Endothelial cell of umbilical vein (primary cell): ENCODE measurements around the gene RORB. TPM values are rescaled to one million over a fixed set of nuclear protein-coding genes. Genes with fewer than 3 reads are reported as not detected.

Experiments used
- BruUV-seq: library from RNA; stranded (reverse); fragments of 400-500 nt; replicated peaks from 2 replicates; lab custom pipeline; 2021; lab: Mats Ljungman, UMichigan
- CTCF ChIA-PET: fragments of 300-600, 350-600 bp; sonication (Branson Sonifier 250); formaldehyde crosslinking; loops from one replicate; lab custom pipeline; 2021; ENCODE audit warnings: antibody characterized with exemption, inconsistent platforms; lab: Charles Lee
- POLR2A ChIA-PET: fragments of 300-600, 350-600 bp; sonication (Branson Sonifier 250); formaldehyde crosslinking; loops from one replicate; lab custom pipeline; 2021; ENCODE audit warnings: antibody characterized with exemption, inconsistent platforms; lab: Charles Lee
- DNase-seq: peaks from one replicate; pipeline ENCODE4 v3.0.0-alpha.2; 2011; ENCODE audit warnings: low read depth, low spot score
- FAIRE-seq: peaks from 2 replicates; lab custom pipeline; 2011; peaks lifted over from hg19 to GRCh38; lab: Jason Lieb, UNC
- H2AFZ ChIP-seq: 2 replicates; pipeline ENCODE4 v1.6.0; 2012; ENCODE audit warnings: low read depth, low read length, control low read depth, inconsistent platforms
- H3K27ac ChIP-seq: 2 replicates; pipeline ENCODE4 v1.5.1; 2011; ENCODE audit warnings: low read depth, mild to moderate bottlenecking, control low read depth, low read length, moderate library complexity; ENCODE audit not compliant: insufficient read depth
- H3K27me3 ChIP-seq, 2 experiments: 2 replicates each; pipeline versions ENCODE4 v1.6.0 to v1.6.1; 2011; ENCODE audit warnings: low read length in 2 of 2, mixed read lengths in 1 of 2; ENCODE audit not compliant: control insufficient read depth in 2 of 2, insufficient read depth in 2 of 2
- H3K36me3 ChIP-seq, 2 experiments: 2 replicates in 1 of 2; 3 replicates in 1 of 2; pipeline ENCODE4 v1.5.1; 2011; ENCODE audit warnings: low read length in 2 of 2, mild to moderate bottlenecking in 1 of 2, moderate library complexity in 1 of 2; ENCODE audit not compliant: control insufficient read depth in 2 of 2, insufficient read depth in 2 of 2; ENCODE audit errors: extremely low read depth in 1 of 2
- H3K4me1 ChIP-seq: 3 replicates; pipeline ENCODE4 v1.5.1; 2011; ENCODE audit warnings: mild to moderate bottlenecking, low read length; ENCODE audit not compliant: control insufficient read depth, insufficient read depth; ENCODE audit errors: extremely low read depth
- H3K4me2 ChIP-seq: 2 replicates; pipeline ENCODE4 v1.6.1; 2011; ENCODE audit warnings: low read length, control low read depth, mixed read lengths; ENCODE audit not compliant: insufficient read depth
- H3K4me3 ChIP-seq, 3 experiments: fragments of 200-600 bp in 1 of 3; sonication (generic), shearing (Covaris generic) in 1 of 3; replicated peaks in 1 of 3; 2 replicates each; pipeline ENCODE4 v1.5.1; 2011 to 2016; ENCODE audit warnings: control low read depth in 3 of 3, low read length in 3 of 3, mild to moderate bottlenecking in 2 of 3, inconsistent platforms in 1 of 3, low read depth in 1 of 3, moderate library complexity in 1 of 3; ENCODE audit not compliant: insufficient read depth in 1 of 3
- H3K79me2 ChIP-seq: 2 replicates; pipeline ENCODE4 v1.6.0; 2012; ENCODE audit warnings: low read length, inconsistent platforms; ENCODE audit not compliant: control insufficient read depth, insufficient read depth
- H3K9ac ChIP-seq: replicated peaks from 2 replicates; pipeline ENCODE3; 2011; ENCODE audit warnings: low read length, control low read depth; ENCODE audit not compliant: insufficient read depth; ENCODE audit errors: extremely low read depth
- H3K9me1 ChIP-seq: replicated peaks from 3 replicates; pipeline ENCODE4 v1.6.0; 2011; ENCODE audit warnings: mild to moderate bottlenecking, low read length; ENCODE audit not compliant: control insufficient read depth, insufficient read depth; ENCODE audit errors: extremely low read depth
- H3K9me3 ChIP-seq: replicated peaks from 2 replicates; pipeline ENCODE4 v1.5.1; 2012; ENCODE audit warnings: low read length, inconsistent platforms; ENCODE audit not compliant: control insufficient read depth, insufficient read depth
- H4K20me1 ChIP-seq: replicated peaks from 2 replicates; pipeline ENCODE3; 2011; ENCODE audit warnings: mild to moderate bottlenecking, low read length; ENCODE audit not compliant: control insufficient read depth, insufficient read depth; ENCODE audit errors: extremely low read depth
- EZH2 ChIP-seq: IDR thresholded peaks from 2 replicates; pipeline ENCODE4 v1.6.1; 2012; ENCODE audit warnings: borderline replicate concordance, low read depth, mild to moderate bottlenecking, moderate library complexity, low read length, inconsistent platforms; ENCODE audit not compliant: severe bottlenecking
- FOS ChIP-seq: IDR thresholded peaks from 2 replicates; pipeline ENCODE4 v1.6.1; 2011; ENCODE audit warnings: mild to moderate bottlenecking, low read length, moderate library complexity, borderline replicate concordance; ENCODE audit not compliant: insufficient read depth
- JUN ChIP-seq: IDR thresholded peaks from 2 replicates; pipeline ENCODE4 v1.6.1; 2011; ENCODE audit warnings: borderline replicate concordance, low read depth; ENCODE audit not compliant: insufficient read length, insufficient read depth
- MYC ChIP-seq: IDR thresholded peaks from one replicate; pipeline ENCODE4 v1.6.1; 2011; ENCODE audit warnings: mild to moderate bottlenecking, low read depth, low read length
- POLR2A ChIP-seq: IDR thresholded peaks from 2 replicates; pipeline ENCODE4 v1.6.1; 2012; ENCODE audit warnings: low read depth, mild to moderate bottlenecking, control low read depth, low read length
- dilution Hi-C: fragments of 300-500 bp; cut with MboI; formaldehyde crosslinking; loops from one replicate; pipeline ENCODE4 v1.15.0; 2019; ENCODE audit warnings: low sequenced_read_pairs; ENCODE audit not compliant: extremely low pct_ligation_motif_present
- intact Hi-C: fragments of 100-400 bp; cut with micrococcal nuclease; formaldehyde crosslinking; loops from one replicate; pipeline ENCODE4 v1.10.0; 2022
- polyA plus RNA-seq, 4 experiments: library from polyadenylated mRNA; depleted of rRNA in 3 of 4; stranded (reverse) in 3 of 4; unstranded in 1 of 4; fragments of >200 nt; gene quantifications; 2 replicates each; pipeline versions ENCODE4 v1.2.1 to v1.2.3, GENCODE V29; 2011 to 2012; ENCODE audit warnings: missing spikeins in 1 of 4
- total RNA-seq: library from RNA; stranded (reverse); gene quantifications from 2 replicates; pipeline ENCODE4 v1.2.3, GENCODE V29; 2021
- TF ChIP-seq, protein P1 (sequence below), 2 donors: IDR thresholded peaks; 1 replicate in 1 of 2; 2 replicates in 1 of 2; pipeline ENCODE4 v1.5.1; 2011; ENCODE audit warnings: low read length in 2 of 2, mild to moderate bottlenecking in 2 of 2, moderate library complexity in 2 of 2, control low read depth in 1 of 2, inconsistent platforms in 1 of 2, low read depth in 1 of 2; ENCODE audit not compliant: insufficient read depth in 1 of 2; ENCODE audit errors: extremely low read depth in 1 of 2

RORB gene
- total and polyA plus RNA-seq, 2 donors (not counting 3 experiments of a cell fraction or from before 2014, with no cell fraction given), result not detected

DNA sequence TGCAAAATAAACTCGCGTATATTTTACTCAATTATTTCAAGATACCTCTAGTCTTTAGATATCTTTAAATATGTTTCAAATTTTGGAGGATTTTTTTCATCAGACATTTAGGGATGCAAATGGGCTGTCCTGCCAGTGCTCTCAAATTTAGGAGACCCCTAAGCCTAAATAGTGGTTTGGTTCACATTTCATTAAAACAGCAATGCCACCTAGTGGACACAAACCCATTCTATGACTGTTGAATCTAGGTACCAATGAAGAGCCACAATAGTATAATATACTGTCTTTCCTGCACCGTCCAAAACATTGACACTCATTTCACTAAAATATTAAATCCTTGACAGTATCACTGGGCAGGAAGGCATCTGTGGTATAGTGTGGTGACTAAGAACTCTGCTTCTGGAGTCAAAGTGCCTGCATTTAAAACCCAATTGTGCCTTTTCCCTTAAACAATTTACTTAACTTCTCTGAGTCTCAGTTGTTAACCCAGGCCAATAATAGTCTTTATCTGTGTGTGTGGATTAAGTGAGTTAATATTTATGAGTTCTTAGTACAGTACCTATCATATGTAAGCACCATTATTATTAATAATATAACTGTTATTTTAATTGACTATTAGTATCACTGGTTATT, 148.0 kb downstream of the RORB start:
- no peak overlapping the region for H3K4me3 ChIP-seq
- H3K27me3 ChIP-seq, result no peaks in the 10 kb centered on the region
- no peaks in the 10 kb centered on the region for H3K36me3 ChIP-seq
- no peaks in the 10 kb centered on the region for H3K9me3 ChIP-seq
- intact Hi-C loops, result loop anchor here (1.0 to 10.0 kb wide), 3 partner anchors 963 to 1445 kb away; no protein-coding TSS in a partner anchor
- H4K20me1 ChIP-seq, result no peaks in the 10 kb centered on the region
- H3K4me2 ChIP-seq, result no peak overlapping the region
- BruUV-seq, result no TSS peak
- no peaks in the 10 kb centered on the region for H3K9me1 ChIP-seq
- TF ChIP-seq EZH2 (no peak), MYC (no peak), JUN (no peak), FOS (no peak), POLR2A (no peak)
- TF ChIP-seq, protein P1, sequence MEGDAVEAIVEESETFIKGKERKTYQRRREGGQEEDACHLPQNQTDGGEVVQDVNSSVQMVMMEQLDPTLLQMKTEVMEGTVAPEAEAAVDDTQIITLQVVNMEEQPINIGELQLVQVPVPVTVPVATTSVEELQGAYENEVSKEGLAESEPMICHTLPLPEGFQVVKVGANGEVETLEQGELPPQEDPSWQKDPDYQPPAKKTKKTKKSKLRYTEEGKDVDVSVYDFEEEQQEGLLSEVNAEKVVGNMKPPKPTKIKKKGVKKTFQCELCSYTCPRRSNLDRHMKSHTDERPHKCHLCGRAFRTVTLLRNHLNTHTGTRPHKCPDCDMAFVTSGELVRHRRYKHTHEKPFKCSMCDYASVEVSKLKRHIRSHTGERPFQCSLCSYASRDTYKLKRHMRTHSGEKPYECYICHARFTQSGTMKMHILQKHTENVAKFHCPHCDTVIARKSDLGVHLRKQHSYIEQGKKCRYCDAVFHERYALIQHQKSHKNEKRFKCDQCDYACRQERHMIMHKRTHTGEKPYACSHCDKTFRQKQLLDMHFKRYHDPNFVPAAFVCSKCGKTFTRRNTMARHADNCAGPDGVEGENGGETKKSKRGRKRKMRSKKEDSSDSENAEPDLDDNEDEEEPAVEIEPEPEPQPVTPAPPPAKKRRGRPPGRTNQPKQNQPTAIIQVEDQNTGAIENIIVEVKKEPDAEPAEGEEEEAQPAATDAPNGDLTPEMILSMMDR (IDR thresholded peaks at IDR 0.05; ENCODE audit: extremely low read depth in 1 of 2, insufficient read depth in 1 of 2, low read depth in 1 of 2, low read length in 2 of 2), result peak; percentile 17 to 52
- no peaks in the 10 kb centered on the region for H3K79me2 ChIP-seq
- dilution Hi-C loops, result no loop called here
- ChIA-PET POLR2A (no interaction called here), CTCF (interaction anchor here (1.0 kb wide), 1 partner anchor 1444 kb away, joined by 3 read pairs; no protein-coding TSS in a partner anchor)
- H3K4me1 ChIP-seq, result no peaks in the 10 kb centered on the region
- FAIRE-seq, result peak; percentile 18
- no peak overlapping the region for H3K9ac ChIP-seq
- peak; percentile 21 for DNase-seq
- H2AFZ ChIP-seq, result no peak overlapping the region
- H3K27ac ChIP-seq, result no peak overlapping the region
